Measurements from ENCODE around the gene STPG2. TPM values are rescaled to one million over a fixed set of nuclear protein-coding genes. Genes with fewer than 3 reads are reported as not detected.

STPG2 gene
- total and polyA plus RNA-seq, 12 donors: 0.04 to 0.58 (median 0.36) TPM

DNA sequence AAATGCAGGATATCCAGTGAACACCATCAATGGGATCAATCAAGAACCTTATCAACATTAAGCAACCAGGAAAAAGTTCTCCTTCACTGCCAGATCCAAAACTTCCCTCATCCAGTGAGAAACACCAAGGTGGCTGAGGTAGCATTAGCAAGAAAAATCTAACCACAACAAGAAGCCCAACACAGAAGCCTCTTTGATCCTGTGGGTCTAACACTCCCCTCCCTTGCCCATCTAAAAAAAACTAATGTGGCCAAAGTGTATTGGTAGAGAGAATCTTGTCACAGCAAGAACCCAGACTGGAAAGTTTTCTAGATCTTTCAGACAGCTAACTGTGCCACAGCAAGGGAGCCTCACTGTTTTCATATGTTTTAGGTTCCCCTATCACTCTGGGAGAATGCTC is 558.0 kb downstream of the STPG2 start:
- intact Hi-C loops (cut with DNase I): no loop called here

DNA sequence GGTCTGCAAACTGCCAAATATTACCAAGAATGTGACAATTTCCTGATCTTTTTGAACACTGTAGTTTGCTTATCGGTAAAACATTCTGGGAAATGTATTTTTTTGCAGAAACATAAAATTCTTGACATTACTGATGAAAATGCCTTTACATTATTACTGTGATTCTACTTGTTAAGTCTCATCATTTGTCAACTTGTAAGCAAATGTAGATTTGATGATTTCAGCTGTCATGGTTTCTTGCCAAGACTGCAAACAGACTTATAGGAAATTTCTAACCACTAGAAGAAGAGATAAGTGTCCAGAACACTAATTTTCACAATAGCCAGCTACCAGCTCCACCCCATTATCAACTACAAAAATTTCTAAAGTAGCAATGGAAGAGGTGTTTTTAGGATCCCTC is 560.4 kb downstream of the STPG2 start:
- Histone ChIP-seq H3K4me1 (no peaks in the 10 kb centered on the region), H3K9me3 (no peaks in the 10 kb centered on the region), H3K4me3 (no peak overlapping the region), H3K36me3 (no peaks in the 10 kb centered on the region), H3K27ac (no peak overlapping the region), H3K27me3 (no peaks in the 10 kb centered on the region)
- intact Hi-C loops (cut with DNase I): no loop called here
- no peak for ATAC-seq
- WGBS, 2 donors: 42 to 45% methylated on average over 1 of the region's 1 CpG
- TF ChIP-seq, protein P1, sequence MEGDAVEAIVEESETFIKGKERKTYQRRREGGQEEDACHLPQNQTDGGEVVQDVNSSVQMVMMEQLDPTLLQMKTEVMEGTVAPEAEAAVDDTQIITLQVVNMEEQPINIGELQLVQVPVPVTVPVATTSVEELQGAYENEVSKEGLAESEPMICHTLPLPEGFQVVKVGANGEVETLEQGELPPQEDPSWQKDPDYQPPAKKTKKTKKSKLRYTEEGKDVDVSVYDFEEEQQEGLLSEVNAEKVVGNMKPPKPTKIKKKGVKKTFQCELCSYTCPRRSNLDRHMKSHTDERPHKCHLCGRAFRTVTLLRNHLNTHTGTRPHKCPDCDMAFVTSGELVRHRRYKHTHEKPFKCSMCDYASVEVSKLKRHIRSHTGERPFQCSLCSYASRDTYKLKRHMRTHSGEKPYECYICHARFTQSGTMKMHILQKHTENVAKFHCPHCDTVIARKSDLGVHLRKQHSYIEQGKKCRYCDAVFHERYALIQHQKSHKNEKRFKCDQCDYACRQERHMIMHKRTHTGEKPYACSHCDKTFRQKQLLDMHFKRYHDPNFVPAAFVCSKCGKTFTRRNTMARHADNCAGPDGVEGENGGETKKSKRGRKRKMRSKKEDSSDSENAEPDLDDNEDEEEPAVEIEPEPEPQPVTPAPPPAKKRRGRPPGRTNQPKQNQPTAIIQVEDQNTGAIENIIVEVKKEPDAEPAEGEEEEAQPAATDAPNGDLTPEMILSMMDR (IDR thresholded peaks at IDR 0.05): no peak
- no peak for DNase-seq

More for the DNA sequence above, 558.0 kb downstream of the STPG2 start:
- DNase-seq: no peak
- no peaks in the 10 kb centered on the region for H3K4me1 ChIP-seq
- H3K4me3 ChIP-seq: no peak overlapping the region
- no peak overlapping the region for H3K27ac ChIP-seq
- H3K9me3 ChIP-seq: peaks cover 0 to 3% (median 0%) of the 10 kb centered on the region in 11 donors
- no peaks in the 10 kb centered on the region for H3K27me3 ChIP-seq
- ATAC-seq: no peak
- H3K36me3 ChIP-seq: no peaks in the 10 kb centered on the region
- TF ChIP-seq, protein P1 (IDR thresholded peaks at IDR 0.05): no peak

DNA sequence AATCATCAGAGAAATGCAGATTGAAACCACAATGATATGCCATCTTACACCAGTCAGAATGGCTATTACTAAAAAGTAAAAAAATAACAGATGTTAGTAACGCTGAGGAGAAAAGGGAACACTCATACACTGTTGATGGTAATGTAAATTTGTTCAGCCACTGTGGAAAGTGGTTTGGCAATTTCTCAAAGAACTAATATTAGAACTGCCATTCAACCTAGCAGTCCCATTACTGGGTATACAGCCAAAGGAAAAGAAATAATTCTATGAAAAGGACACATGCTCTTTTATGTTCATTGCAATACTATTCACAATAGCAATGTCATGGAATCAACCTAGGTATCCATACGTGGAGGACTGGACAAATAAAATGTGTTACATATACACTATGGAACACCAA is 566.3 kb downstream of the STPG2 start:
- Histone ChIP-seq H3K27me3 (no peaks in the 10 kb centered on the region), H3K4me1 (no peaks in the 10 kb centered on the region), H3K27ac (no peak overlapping the region), H3K9me3 (peaks cover 0 to 8% (median 0%) of the 10 kb centered on the region in 11 donors), H3K4me3 (no peak overlapping the region), H3K36me3 (no peaks in the 10 kb centered on the region)
- WGBS, 2 donors: 49 to 63% methylated on average over 2 of the region's 2 CpGs
- intact Hi-C loops (cut with DNase I): no loop called here
- DNase-seq (no peak), ATAC-seq (no peak)
- TF ChIP-seq, protein P1 (IDR thresholded peaks at IDR 0.05): no peak

DNA sequence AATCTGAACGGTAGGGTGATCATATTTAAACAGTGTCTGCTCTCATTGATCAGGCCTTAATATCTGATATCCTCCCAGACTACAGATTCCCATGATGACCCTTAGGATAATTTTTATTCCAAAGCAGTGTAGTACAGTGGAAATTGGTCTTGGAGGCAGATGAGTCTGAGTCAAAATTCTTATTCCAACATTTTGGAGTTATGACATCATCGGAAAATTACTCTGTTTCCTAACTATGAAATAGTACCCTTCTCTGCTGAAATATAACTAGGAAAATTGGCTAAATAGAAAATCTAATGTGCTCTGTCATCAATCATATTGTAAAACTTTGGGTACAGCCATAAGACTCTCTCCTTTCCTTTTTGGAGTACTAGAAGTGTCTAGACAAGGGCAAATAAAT is 583.3 kb downstream of the STPG2 start:
- H3K9me3 ChIP-seq: peaks cover 0 to 37% (median 0%) of the 10 kb centered on the region in 11 donors
- no peak overlapping the region for H3K4me3 ChIP-seq
- intact Hi-C loops (cut with DNase I): no loop called here
- WGBS, 2 donors: 90 to 92% methylated on average over 2 of the region's 2 CpGs
- ATAC-seq (no peak), DNase-seq (no peak)
- no peaks in the 10 kb centered on the region for H3K36me3 ChIP-seq
- no peaks in the 10 kb centered on the region for H3K27me3 ChIP-seq
- peaks cover 0 to 5% (median 0%) of the 10 kb centered on the region in 9 donors for H3K4me1 ChIP-seq
- no peak overlapping the region for H3K27ac ChIP-seq
- TF ChIP-seq, protein P1 (IDR thresholded peaks at IDR 0.05): no peak

All from heart right ventricle (tissue), 16 donors.